HL-60 (cell line): Measurements from ENCODE around the gene NEUROD6.

Experiments
- DNase-seq, 2 experiments: peaks; one replicate each; pipeline ENCODE4 v3.0.0-alpha.2; 2010 to 2020; ENCODE audit warnings: low read depth in 1 of 2, low spot score in 1 of 2
- H3K27ac ChIP-seq: fragments of 250-450 bp; sonication (Bioruptor Pico); replicated peaks from 2 replicates; pipeline ENCODE4 v1.5.1; 2020; ENCODE audit warnings: mild to moderate bottlenecking, moderate library complexity
- H3K27me3 ChIP-seq: fragments of 250-450 bp; sonication (Bioruptor Pico); 2 replicates; pipeline ENCODE4 v1.5.1; 2021; ENCODE audit warnings: mild to moderate bottlenecking, moderate library complexity; ENCODE audit not compliant: insufficient read depth, poor library complexity, severe bottlenecking
- H3K4me3 ChIP-seq: replicated peaks from 2 replicates; pipeline ENCODE4 v1.5.1; 2011; ENCODE audit warnings: mild to moderate bottlenecking, control low read depth, low read length; ENCODE audit not compliant: insufficient read depth
- GABPA ChIP-seq: IDR thresholded peaks from 2 replicates; pipeline ENCODE4 v1.6.1; 2012; ENCODE audit warnings: low read depth
- POLR2AphosphoS5 ChIP-seq: IDR thresholded peaks from 2 replicates; pipeline ENCODE4 v1.6.1; 2012; ENCODE audit warnings: low read depth
- REST ChIP-seq: IDR thresholded peaks from 2 replicates; pipeline ENCODE4 v1.6.1; 2012; ENCODE audit warnings: low read depth; ENCODE audit not compliant: insufficient replicate concordance
- SPI1 ChIP-seq: IDR thresholded peaks from 2 replicates; pipeline ENCODE4 v1.6.1; 2012; ENCODE audit warnings: low read depth, mild to moderate bottlenecking, borderline replicate concordance
- TF ChIP-seq, protein P1 (sequence below): IDR thresholded peaks from one replicate; pipeline ENCODE4 v1.5.1; 2011; ENCODE audit warnings: low read length, control low read depth, inconsistent platforms; ENCODE audit not compliant: insufficient read depth

NEUROD6 gene

DNA sequence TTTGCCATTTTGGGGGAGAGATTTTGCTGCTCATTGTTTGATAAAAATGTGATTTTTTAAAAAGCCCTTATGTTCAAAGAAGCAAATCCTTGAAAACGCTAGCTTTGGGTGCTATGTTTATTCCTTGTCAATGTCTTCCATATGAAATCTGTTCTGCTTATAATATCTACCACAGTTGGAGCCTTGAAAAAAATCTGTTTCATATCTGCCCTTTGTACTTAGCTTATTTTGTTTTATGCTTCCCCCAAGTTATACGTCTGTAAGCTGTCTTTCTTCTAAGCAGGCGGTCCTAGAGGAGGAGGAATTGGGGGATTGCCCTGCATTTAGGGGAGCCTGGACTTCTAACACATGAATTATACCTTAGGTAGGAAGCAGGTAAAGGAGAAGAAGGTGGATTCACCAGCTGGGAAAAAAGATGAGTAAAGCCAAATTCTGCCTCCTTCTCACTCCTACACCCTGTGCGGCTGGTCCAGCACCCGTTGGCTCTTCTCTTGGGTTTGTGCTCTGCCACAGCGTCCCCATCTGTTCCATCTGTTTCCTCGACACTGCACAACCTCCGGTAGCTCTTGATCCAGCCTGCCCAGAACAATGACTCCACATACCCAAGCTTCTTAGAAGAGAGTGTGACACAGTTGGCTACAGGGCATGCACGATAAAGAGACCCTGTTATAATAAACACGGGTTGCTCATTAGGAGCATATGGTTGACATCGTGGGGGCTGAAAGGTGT lies 31.9 kb upstream of the NEUROD6 start:
- no peak for DNase-seq
- H3K27ac ChIP-seq = no peak overlapping the region
- H3K4me3 ChIP-seq = no peak overlapping the region
- H3K27me3 ChIP-seq = peaks cover 5% of the 10 kb centered on the region
- no peak for TF ChIP-seq POLR2AphosphoS5
- TF ChIP-seq GABPA = no peak
- TF ChIP-seq SPI1 = no peak
- no peak for TF ChIP-seq REST
- TF ChIP-seq, protein P1, sequence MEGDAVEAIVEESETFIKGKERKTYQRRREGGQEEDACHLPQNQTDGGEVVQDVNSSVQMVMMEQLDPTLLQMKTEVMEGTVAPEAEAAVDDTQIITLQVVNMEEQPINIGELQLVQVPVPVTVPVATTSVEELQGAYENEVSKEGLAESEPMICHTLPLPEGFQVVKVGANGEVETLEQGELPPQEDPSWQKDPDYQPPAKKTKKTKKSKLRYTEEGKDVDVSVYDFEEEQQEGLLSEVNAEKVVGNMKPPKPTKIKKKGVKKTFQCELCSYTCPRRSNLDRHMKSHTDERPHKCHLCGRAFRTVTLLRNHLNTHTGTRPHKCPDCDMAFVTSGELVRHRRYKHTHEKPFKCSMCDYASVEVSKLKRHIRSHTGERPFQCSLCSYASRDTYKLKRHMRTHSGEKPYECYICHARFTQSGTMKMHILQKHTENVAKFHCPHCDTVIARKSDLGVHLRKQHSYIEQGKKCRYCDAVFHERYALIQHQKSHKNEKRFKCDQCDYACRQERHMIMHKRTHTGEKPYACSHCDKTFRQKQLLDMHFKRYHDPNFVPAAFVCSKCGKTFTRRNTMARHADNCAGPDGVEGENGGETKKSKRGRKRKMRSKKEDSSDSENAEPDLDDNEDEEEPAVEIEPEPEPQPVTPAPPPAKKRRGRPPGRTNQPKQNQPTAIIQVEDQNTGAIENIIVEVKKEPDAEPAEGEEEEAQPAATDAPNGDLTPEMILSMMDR = no peak

DNA sequence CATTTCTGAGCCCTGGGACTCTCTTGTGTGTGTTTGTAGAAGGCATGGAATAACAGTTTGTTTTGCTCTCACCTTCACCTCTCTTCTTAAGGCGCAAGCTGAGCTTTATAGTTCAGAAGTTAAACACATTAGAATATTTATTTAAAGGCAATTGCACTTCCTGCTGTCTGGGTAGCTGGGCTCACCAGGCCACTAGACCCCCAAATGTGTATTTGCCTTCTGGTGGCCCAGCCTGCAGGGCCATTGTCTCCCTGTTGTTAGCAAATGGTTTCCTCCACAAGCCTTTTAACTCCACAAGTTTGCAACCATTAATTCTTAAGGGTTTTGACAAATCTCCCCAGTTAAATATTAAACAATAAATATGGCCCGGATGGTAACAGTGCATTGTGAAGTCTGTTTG lies 31.1 kb upstream of the NEUROD6 start:
- DNase-seq = no peak
- TF ChIP-seq, protein P1 = no peak
- TF ChIP-seq SPI1 (no peak), POLR2AphosphoS5 (no peak), REST (no peak), GABPA (no peak)
- Histone ChIP-seq H3K4me3 (no peak overlapping the region), H3K27ac (no peak overlapping the region), H3K27me3 (peaks cover 5% of the 10 kb centered on the region)

GRCh38 chr7:31370609-31371008 lies 30.1 kb upstream of the NEUROD6 start:
- Histone ChIP-seq H3K27me3 (peaks cover 5% of the 10 kb centered on the region), H3K27ac (no peak overlapping the region), H3K4me3 (no peak overlapping the region)
- DNase-seq = no peak
- TF ChIP-seq POLR2AphosphoS5 (no peak), GABPA (no peak), SPI1 (no peak), REST (no peak)
- TF ChIP-seq, protein P1 = no peak
